SK-N-SH treated with all-trans-retinoic acid at 6 μM for 48 hours (cell line): ENCODE measurements around the gene OAF.

Source experiments
- ATAC-seq: fragments of 200-7000 bp; cut with Tn5 transposase; 3 replicates; pipeline ENCODE4 v1.9.1; 2020; ENCODE audit warnings: mild to moderate bottlenecking, moderate library complexity
- ARNTL ChIP-seq: fragments of 450-650 bp; formaldehyde crosslinking; IDR thresholded peaks from 2 replicates; pipeline ENCODE4 v1.5.0; 2020; ENCODE audit warnings: low read depth, mild to moderate bottlenecking, moderate library complexity, borderline replicate concordance
- BACH2 ChIP-seq: fragments of 250-450 bp; sonication (Bioruptor Pico); IDR thresholded peaks from 2 replicates; pipeline ENCODE4 v1.9.0; 2021; ENCODE audit warnings: mild to moderate bottlenecking, borderline replicate concordance
- CREB5 ChIP-seq: fragments of 250-450 bp; sonication (Bioruptor Pico); IDR thresholded peaks from 2 replicates; pipeline ENCODE4 v1.5.1; 2020; ENCODE audit warnings: low read depth, mild to moderate bottlenecking, moderate library complexity
- CSDC2 ChIP-seq: fragments of 250-450 bp; sonication (Bioruptor Pico); IDR thresholded peaks from 2 replicates; pipeline ENCODE4 v1.5.0; 2020; ENCODE audit warnings: mild to moderate bottlenecking, moderate library complexity
- CSRNP3 ChIP-seq: fragments of 250-450 bp; sonication (Bioruptor Pico); IDR thresholded peaks from 2 replicates; pipeline ENCODE4 v1.5.1; 2021; ENCODE audit warnings: mild to moderate bottlenecking, moderate library complexity
- ESRRG ChIP-seq: fragments of 250-450 bp; sonication (Bioruptor Pico); IDR thresholded peaks from 2 replicates; pipeline ENCODE4 v1.6.1; 2021; ENCODE audit warnings: mild to moderate bottlenecking
- ISL1 ChIP-seq: fragments of 250-450 bp; sonication (Bioruptor Pico); IDR thresholded peaks from 2 replicates; pipeline ENCODE4 v2.1.2; 2022; ENCODE audit warnings: mild to moderate bottlenecking, moderate library complexity
- OSR1 ChIP-seq: fragments of 250-450 bp; sonication (Bioruptor Pico); IDR thresholded peaks from 2 replicates; pipeline ENCODE4 v1.8.0; 2022; ENCODE audit warnings: moderate library complexity, mild to moderate bottlenecking, inconsistent platforms
- POU6F1 ChIP-seq: fragments of 250-450 bp; sonication (Bioruptor Pico); IDR thresholded peaks from 2 replicates; pipeline ENCODE4 v1.8.0; 2021; ENCODE audit warnings: low read depth, mild to moderate bottlenecking, moderate library complexity, borderline replicate concordance
- PPARA ChIP-seq: fragments of 250-450 bp; sonication (Bioruptor Pico); IDR thresholded peaks from 2 replicates; pipeline ENCODE4 v1.5.0; 2020; ENCODE audit warnings: mild to moderate bottlenecking, borderline replicate concordance
- RARB ChIP-seq: fragments of 250-450 bp; sonication (Bioruptor Pico); IDR thresholded peaks from 2 replicates; pipeline ENCODE4 v1.8.0; 2021; ENCODE audit warnings: mild to moderate bottlenecking, moderate library complexity
- SNAI2 ChIP-seq: fragments of 250-450 bp; sonication (Bioruptor Pico); IDR thresholded peaks from 2 replicates; pipeline ENCODE4 v1.5.0; 2020; ENCODE audit warnings: mild to moderate bottlenecking, moderate library complexity
- TCF4 ChIP-seq: fragments of 250-450 bp; sonication (Bioruptor Pico); IDR thresholded peaks from 2 replicates; pipeline ENCODE4 v1.8.0; 2021; ENCODE audit warnings: mild to moderate bottlenecking, moderate library complexity, borderline replicate concordance
- TOX ChIP-seq: fragments of 250-450 bp; sonication (Bioruptor Pico); IDR thresholded peaks from 2 replicates; pipeline ENCODE4 v1.8.0; 2021; ENCODE audit warnings: mild to moderate bottlenecking, moderate library complexity, borderline replicate concordance
- TSHZ2 ChIP-seq: fragments of 250-450 bp; sonication (Bioruptor Pico); IDR thresholded peaks from 2 replicates; pipeline ENCODE4 v1.5.0; 2020; ENCODE audit warnings: mild to moderate bottlenecking, moderate library complexity
- ZFP3 ChIP-seq: fragments of 250-450 bp; sonication (Bioruptor Pico); IDR thresholded peaks from 2 replicates; pipeline ENCODE4 v1.5.0; 2020; ENCODE audit warnings: mild to moderate bottlenecking, moderate library complexity
- ZFP30 ChIP-seq: fragments of 450-650 bp; formaldehyde crosslinking; IDR thresholded peaks from 2 replicates; pipeline ENCODE4 v1.5.0; 2022; ENCODE audit warnings: mild to moderate bottlenecking, moderate library complexity
- ZNF565 ChIP-seq: fragments of 450-650 bp; formaldehyde crosslinking; conservative IDR thresholded peaks from 2 replicates; pipeline ENCODE4 v1.5.0; 2020; ENCODE audit warnings: low read depth, mild to moderate bottlenecking, moderate library complexity
- ZNF70 ChIP-seq: fragments of 450-650 bp; formaldehyde crosslinking; IDR thresholded peaks from 2 replicates; pipeline ENCODE4 v1.5.0; 2020; ENCODE audit warnings: mild to moderate bottlenecking, moderate library complexity
- ZNF8 ChIP-seq: fragments of 450-650 bp; formaldehyde crosslinking; IDR thresholded peaks from 2 replicates; pipeline ENCODE4 v1.5.0; 2020; ENCODE audit warnings: mild to moderate bottlenecking, moderate library complexity

The OAF gene

GRCh38 chr11:120255519-120255866 lies 44.7 kb downstream of the OAF start (continued):
- TF ChIP-seq POU6F1 (CRISPR knock-in tag), result no peak
- no peak for TF ChIP-seq TSHZ2 (CRISPR knock-in tag)
- TF ChIP-seq ISL1 (CRISPR knock-in tag), result no peak

GRCh38 chr11:120256178-120256577 lies 45.3 kb downstream of the OAF start:
- no peak for ATAC-seq
- no peak for TF ChIP-seq TOX (CRISPR knock-in tag)
- no peak for TF ChIP-seq PPARA (CRISPR knock-in tag)
- no peak for TF ChIP-seq ZNF8 (CRISPR knock-in tag)
- TF ChIP-seq ZNF565 (CRISPR knock-in tag), result no peak
- no peak for TF ChIP-seq ESRRG (CRISPR knock-in tag)

- no peak for TF ChIP-seq ZNF8 (CRISPR knock-in tag)
- no peak for TF ChIP-seq ZNF565 (CRISPR knock-in tag)
- no peak for TF ChIP-seq OSR1 (CRISPR knock-in tag)
- no peak for TF ChIP-seq ESRRG (CRISPR knock-in tag)
- TF ChIP-seq RARB (CRISPR knock-in tag), result no peak
- TF ChIP-seq BACH2 (CRISPR knock-in tag), result no peak
- TF ChIP-seq ZFP30 (CRISPR knock-in tag), result no peak
- TF ChIP-seq SNAI2 (CRISPR knock-in tag), result no peak
- no peak for TF ChIP-seq ZFP3 (CRISPR knock-in tag)
- TF ChIP-seq TOX (CRISPR knock-in tag), result no peak
- TF ChIP-seq ARNTL, result no peak
- TF ChIP-seq, all 23 proteins: peak for 0
- no peak for ATAC-seq
Observed at GRCh38 chr11:120256779-120257178, 45.9 kb downstream of the OAF start.

GRCh38 chr11:120257346-120257745 lies 46.5 kb downstream of the OAF start:
- TF ChIP-seq PPARA (CRISPR knock-in tag), result no peak
- TF ChIP-seq POU6F1 (CRISPR knock-in tag), result no peak
- no peak for TF ChIP-seq ZNF70 (CRISPR knock-in tag)
- no peak for TF ChIP-seq CREB5 (CRISPR knock-in tag)
- ATAC-seq, result no peak

GRCh38 chr11:120258661-120259060 lies 47.8 kb downstream of the OAF start:
- ATAC-seq, result peak; percentile 54; the same call in 1 of the 3 replicates
- TF ChIP-seq ZNF8 (CRISPR knock-in tag) (no peak), BACH2 (CRISPR knock-in tag) (no peak), ZNF565 (CRISPR knock-in tag) (no peak), OSR1 (CRISPR knock-in tag) (no peak), CSDC2 (CRISPR knock-in tag) (no peak), ARNTL (no peak), CREB5 (CRISPR knock-in tag) (no peak), RARB (CRISPR knock-in tag) (no peak), PPARA (CRISPR knock-in tag) (no peak), ESRRG (CRISPR knock-in tag) (no peak), ZFP30 (CRISPR knock-in tag) (no peak), CSRNP3 (no peak), TSHZ2 (CRISPR knock-in tag) (no peak), TCF4 (CRISPR knock-in tag) (no peak)
